ENCODE results near the gene HECA. TPM values are rescaled to one million over a fixed set of nuclear protein-coding genes. Genes with fewer than 3 reads are reported as not detected.

The HECA gene
- total and polyA plus RNA-seq, 2 experiments from 2014 or later = 2.4 to 8.1 TPM

- DNase-seq (ENCODE audit: low spot score) (no peak), ATAC-seq (no peak)
- Histone ChIP-seq H3K27ac (ENCODE audit: low read depth) (no peak overlapping the region), H4K20me1 (replicated peaks; ENCODE audit: insufficient read depth) (no peaks in the 10 kb centered on the region), H3K27me3 (ENCODE audit: insufficient read depth) (no peaks in the 10 kb centered on the region), H2AFZ (no peak overlapping the region), H3F3A (replicated peaks; ENCODE audit: low read depth) (no peaks in the 10 kb centered on the region), H3K4me2 (no peak overlapping the region), H3K4me1 (ENCODE audit: insufficient read depth) (no peaks in the 10 kb centered on the region), H3K4me3 (no peak overlapping the region), H3K9me2 (ENCODE audit: insufficient read depth) (no peaks in the 10 kb centered on the region), H3K36me3 (ENCODE audit: insufficient read depth) (peaks cover 6% of the 10 kb centered on the region; the same call in 1 of the 2 replicates), H3K79me2 (replicated peaks; ENCODE audit: insufficient read depth) (no peaks in the 10 kb centered on the region)
- Mint-ChIP-seq H3K36me3 (ENCODE audit: low read depth) (peaks cover 11% of the 10 kb centered on the region), H3K27ac (no peak overlapping the region), H3K4me3 (no peak overlapping the region), H3K4me1 (peaks cover 6% of the 10 kb centered on the region), H3K9me3 (peaks cover 29% of the 10 kb centered on the region), H3K27me3 (ENCODE audit: insufficient read depth, low read depth, poor library complexity) (no peaks in the 10 kb centered on the region)
- TF ChIP-seq POLR2AphosphoS5 (IDR thresholded peaks at IDR 0.05; ENCODE audit: low read depth) (no peak), JUNB (IDR thresholded peaks at IDR 0.05; ENCODE audit: unreplicated experiment) (no peak), CTCF (conservative IDR thresholded peaks at IDR 0.05; ENCODE audit: low read depth in 2 of 2) (peak in 1 of 2 experiments; percentile 25; a peak in 1 of 4 replicates)
Measured at GRCh38 chr6:139117734-139118133, 17.1 kb upstream of the HECA start.

GRCh38 chr6:139119552-139119951, 15.3 kb upstream of the HECA start:
- H3K36me3 Mint-ChIP-seq (ENCODE audit: low read depth) = peaks cover 11% of the 10 kb centered on the region
- peaks cover 6% of the 10 kb centered on the region for H3K4me1 Mint-ChIP-seq
- Histone ChIP-seq H4K20me1 (replicated peaks; ENCODE audit: insufficient read depth) (no peaks in the 10 kb centered on the region), H3K9me2 (ENCODE audit: insufficient read depth) (no peaks in the 10 kb centered on the region), H3K36me3 (ENCODE audit: insufficient read depth) (peaks cover 6% of the 10 kb centered on the region; the same call in 1 of the 2 replicates), H3F3A (replicated peaks; ENCODE audit: low read depth) (no peaks in the 10 kb centered on the region), H2AFZ (no peak overlapping the region), H3K27me3 (ENCODE audit: insufficient read depth) (no peaks in the 10 kb centered on the region), H3K4me1 (ENCODE audit: insufficient read depth) (no peaks in the 10 kb centered on the region), H3K79me2 (replicated peaks; ENCODE audit: insufficient read depth) (no peaks in the 10 kb centered on the region), H3K4me2 (no peak overlapping the region), H3K27ac (ENCODE audit: low read depth) (no peak overlapping the region), H3K4me3 (no peak overlapping the region)
- DNase-seq (ENCODE audit: low spot score) (no peak), ATAC-seq (no peak)
- H3K27ac Mint-ChIP-seq = no peak overlapping the region
- no peak overlapping the region for H3K4me3 Mint-ChIP-seq
- H3K27me3 Mint-ChIP-seq (ENCODE audit: insufficient read depth, low read depth, poor library complexity) = no peaks in the 10 kb centered on the region
- H3K9me3 Mint-ChIP-seq = peaks cover 31% of the 10 kb centered on the region
- TF ChIP-seq NANOG (IDR thresholded peaks at IDR 0.05; ENCODE audit: borderline replicate concordance) = no peak
- no peak for TF ChIP-seq CTCF (conservative IDR thresholded peaks at IDR 0.05; ENCODE audit: low read depth in 2 of 2)
- no peak for TF ChIP-seq CREB1 (CRISPR knock-in tag; IDR thresholded peaks at IDR 0.05; ENCODE audit: low read depth)
- no peak for TF ChIP-seq STAT1 (IDR thresholded peaks at IDR 0.05; ENCODE audit: unreplicated experiment)
- TF ChIP-seq EZH2 (IDR thresholded peaks at IDR 0.05; ENCODE audit: low read depth, unreplicated experiment) = no peak
- no peak for TF ChIP-seq ETS1 (IDR thresholded peaks at IDR 0.05)
- TF ChIP-seq JUNB (IDR thresholded peaks at IDR 0.05; ENCODE audit: unreplicated experiment) = no peak
- TF ChIP-seq ZNF462 (CRISPR knock-in tag; IDR thresholded peaks at IDR 0.05) = no peak
- no peak for TF ChIP-seq EZH2phosphoT487 (IDR thresholded peaks at IDR 0.05; ENCODE audit: unreplicated experiment)
- TF ChIP-seq ZNF331 (CRISPR knock-in tag; IDR thresholded peaks at IDR 0.05; ENCODE audit: low read depth) = no peak
- TF ChIP-seq POLR2AphosphoS5 (IDR thresholded peaks at IDR 0.05; ENCODE audit: low read depth) = no peak

All from GM23338 (cell line).